Activated CD8-positive, alpha-beta T cell treated with anti-CD3 and anti-CD28 coated beads for 36 hours (primary cell): ENCODE data around the gene SRMS. TPM values are rescaled to one million over a fixed set of nuclear protein-coding genes. Genes with fewer than 3 reads are reported as not detected.

Experiments used
- ATAC-seq: fragments of 200-7000 bp; cut with Tn5 transposase; one replicate; pipeline ENCODE4 v1.10.0; 2021; ENCODE audit warnings: mild to moderate bottlenecking, moderate library complexity
- CTCF ChIA-PET: fragments of 350-600 bp; sonication (Branson Sonifier 250); formaldehyde crosslinking; loops from one replicate; lab custom pipeline; 2021; ENCODE audit warnings: antibody characterized with exemption; lab: Charles Lee
- POLR2A ChIA-PET: fragments of 350-600 bp; sonication (Branson Sonifier 250); formaldehyde crosslinking; loops from one replicate; lab custom pipeline; 2021; ENCODE audit warnings: antibody characterized with exemption; lab: Charles Lee
- DNase-seq: peaks from one replicate; pipeline ENCODE4 v3.0.0-alpha.2; 2020
- H3K27ac Mint-ChIP-seq: one replicate; pipeline ENCODE4 v1.8.0; 2021; ENCODE audit warnings: mild to moderate bottlenecking, mixed read lengths
- H3K27me3 Mint-ChIP-seq: one replicate; pipeline ENCODE4 v1.8.0; 2021; ENCODE audit warnings: mixed read lengths
- H3K36me3 Mint-ChIP-seq: one replicate; pipeline ENCODE4 v1.8.0; 2021; ENCODE audit warnings: low read depth, mixed read lengths
- H3K4me1 Mint-ChIP-seq: one replicate; pipeline ENCODE4 v1.8.0; 2021; ENCODE audit warnings: low read depth, mixed read lengths
- H3K4me3 Mint-ChIP-seq: one replicate; pipeline ENCODE4 v1.8.0; 2021; ENCODE audit warnings: mild to moderate bottlenecking, moderate library complexity, mixed read lengths
- H3K9me3 Mint-ChIP-seq: one replicate; pipeline ENCODE4 v1.8.0; 2021; ENCODE audit warnings: mixed read lengths
- intact Hi-C: fragments of 100-400 bp; cut with micrococcal nuclease; formaldehyde crosslinking; loops from one replicate; pipeline ENCODE4 v1.10.0; 2022
- total RNA-seq, 2 experiments: library from RNA; stranded (reverse); gene quantifications; one replicate each; pipeline ENCODE4 v1.2.3, GENCODE V29; 2021
- TF ChIP-seq, protein P1 (sequence below): fragments of 200-600 bp; IDR thresholded peaks from one replicate; pipeline ENCODE4 v1.8.0; 2022; ENCODE audit warnings: antibody characterized with exemption, mild to moderate bottlenecking

Gene SRMS
- total RNA-seq, 2 experiments from 2014 or later = not detected

DNA sequence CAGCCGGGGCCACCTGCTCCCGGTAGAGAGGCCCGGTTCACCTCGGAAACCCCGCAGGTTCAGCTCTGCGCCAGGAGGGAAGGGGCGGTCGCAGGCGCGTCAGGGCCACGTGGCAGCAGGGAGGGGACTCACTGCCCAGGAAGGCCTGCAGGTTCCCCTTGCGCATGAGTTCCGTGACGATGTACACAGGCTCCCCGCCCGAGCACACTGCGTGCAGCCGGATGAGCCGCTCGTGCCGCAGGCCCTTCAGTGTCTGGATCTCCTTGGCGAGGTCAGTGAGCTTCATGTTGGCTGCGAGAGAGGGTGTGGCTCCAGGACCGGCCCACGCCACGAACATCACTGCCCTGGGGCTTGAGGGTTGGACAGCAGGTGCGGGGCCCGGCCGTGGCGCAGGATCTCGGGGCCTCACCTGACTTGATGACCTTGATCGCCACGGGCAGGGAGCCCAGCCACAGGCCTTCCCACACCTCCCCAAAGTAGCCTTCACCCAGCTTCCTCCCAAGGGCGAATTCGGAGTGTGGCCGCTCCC, 5.5 kb downstream of the SRMS start:
- POLR2A ChIA-PET = no interaction called here
- no peak overlapping the region for H3K27ac Mint-ChIP-seq
- no peak for DNase-seq
- CTCF ChIA-PET = no interaction called here
- no peak for ATAC-seq
- no peaks in the 10 kb centered on the region for H3K27me3 Mint-ChIP-seq
- H3K4me3 Mint-ChIP-seq = no peak overlapping the region
- TF ChIP-seq, protein P1, sequence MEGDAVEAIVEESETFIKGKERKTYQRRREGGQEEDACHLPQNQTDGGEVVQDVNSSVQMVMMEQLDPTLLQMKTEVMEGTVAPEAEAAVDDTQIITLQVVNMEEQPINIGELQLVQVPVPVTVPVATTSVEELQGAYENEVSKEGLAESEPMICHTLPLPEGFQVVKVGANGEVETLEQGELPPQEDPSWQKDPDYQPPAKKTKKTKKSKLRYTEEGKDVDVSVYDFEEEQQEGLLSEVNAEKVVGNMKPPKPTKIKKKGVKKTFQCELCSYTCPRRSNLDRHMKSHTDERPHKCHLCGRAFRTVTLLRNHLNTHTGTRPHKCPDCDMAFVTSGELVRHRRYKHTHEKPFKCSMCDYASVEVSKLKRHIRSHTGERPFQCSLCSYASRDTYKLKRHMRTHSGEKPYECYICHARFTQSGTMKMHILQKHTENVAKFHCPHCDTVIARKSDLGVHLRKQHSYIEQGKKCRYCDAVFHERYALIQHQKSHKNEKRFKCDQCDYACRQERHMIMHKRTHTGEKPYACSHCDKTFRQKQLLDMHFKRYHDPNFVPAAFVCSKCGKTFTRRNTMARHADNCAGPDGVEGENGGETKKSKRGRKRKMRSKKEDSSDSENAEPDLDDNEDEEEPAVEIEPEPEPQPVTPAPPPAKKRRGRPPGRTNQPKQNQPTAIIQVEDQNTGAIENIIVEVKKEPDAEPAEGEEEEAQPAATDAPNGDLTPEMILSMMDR = no peak
- intact Hi-C loops = no loop called here
- H3K9me3 Mint-ChIP-seq = no peaks in the 10 kb centered on the region
- peaks cover 12% of the 10 kb centered on the region for H3K4me1 Mint-ChIP-seq
- H3K36me3 Mint-ChIP-seq = no peaks in the 10 kb centered on the region

GRCh38 chr20:63541371-63541770, 6.2 kb downstream of the SRMS start:
- peaks cover 17% of the 10 kb centered on the region for H3K4me1 Mint-ChIP-seq
- CTCF ChIA-PET = no interaction called here
- DNase-seq (no peak), ATAC-seq (no peak)
- intact Hi-C loops = no loop called here
- no peaks in the 10 kb centered on the region for H3K9me3 Mint-ChIP-seq
- H3K27me3 Mint-ChIP-seq = no peaks in the 10 kb centered on the region
- POLR2A ChIA-PET = no interaction called here
- H3K4me3 Mint-ChIP-seq = no peak overlapping the region
- H3K27ac Mint-ChIP-seq = no peak overlapping the region
- no peaks in the 10 kb centered on the region for H3K36me3 Mint-ChIP-seq
- TF ChIP-seq, protein P1 = no peak

- CTCF ChIA-PET = interaction anchor here (1.4 kb wide), 1 partner anchor 37 kb away, joined by 3 read pairs; no protein-coding TSS in a partner anchor
- no peak for DNase-seq
- Mint-ChIP-seq H3K27ac (no peak overlapping the region), H3K4me3 (no peak overlapping the region), H3K36me3 (no peaks in the 10 kb centered on the region), H3K27me3 (no peaks in the 10 kb centered on the region), H3K9me3 (no peaks in the 10 kb centered on the region), H3K4me1 (peaks cover 17% of the 10 kb centered on the region)
- TF ChIP-seq, protein P1 = no peak
- no peak for ATAC-seq
- POLR2A ChIA-PET = no interaction called here
- intact Hi-C loops = no loop called here
Measured at GRCh38 chr20:63540417-63541186, 6.9 kb downstream of the SRMS start.

GRCh38 chr20:63539441-63540370, 7.8 kb downstream of the SRMS start:
- H3K9me3 Mint-ChIP-seq = no peaks in the 10 kb centered on the region
- H3K27me3 Mint-ChIP-seq = no peaks in the 10 kb centered on the region
- H3K4me1 Mint-ChIP-seq = peaks cover 17% of the 10 kb centered on the region
- TF ChIP-seq, protein P1 = no peak
- H3K36me3 Mint-ChIP-seq = no peaks in the 10 kb centered on the region
- no peak overlapping the region for H3K27ac Mint-ChIP-seq
- ChIA-PET POLR2A (interaction anchor here (0.9 to 1.2 kb wide), 3 partner anchors 11 to 28 kb away, joined by 3 to 4 read pairs (median 3); no protein-coding TSS in a partner anchor), CTCF (interaction anchor here (0.7 to 3.5 kb wide), 8 partner anchors 28 to 499 kb away, joined by 3 to 20 read pairs (median 3); no protein-coding TSS in a partner anchor)
- no peak for DNase-seq
- no peak overlapping the region for H3K4me3 Mint-ChIP-seq
- intact Hi-C loops = no loop called here
- ATAC-seq = no peak
